22Rv1 (cell line): ENCODE results near the gene TSLP.

Source experiments
- CTCF ChIP-seq: fragments of 450-650 bp; IDR thresholded peaks from 2 replicates; pipeline ENCODE4 v1.5.1; 2017; ENCODE audit warnings: mild to moderate bottlenecking
- ZFX ChIP-seq: fragments of 450-650 bp; IDR thresholded peaks from 2 replicates; pipeline ENCODE4 v1.6.1; 2017; ENCODE audit warnings: antibody characterized with exemption, borderline replicate concordance

DNA sequence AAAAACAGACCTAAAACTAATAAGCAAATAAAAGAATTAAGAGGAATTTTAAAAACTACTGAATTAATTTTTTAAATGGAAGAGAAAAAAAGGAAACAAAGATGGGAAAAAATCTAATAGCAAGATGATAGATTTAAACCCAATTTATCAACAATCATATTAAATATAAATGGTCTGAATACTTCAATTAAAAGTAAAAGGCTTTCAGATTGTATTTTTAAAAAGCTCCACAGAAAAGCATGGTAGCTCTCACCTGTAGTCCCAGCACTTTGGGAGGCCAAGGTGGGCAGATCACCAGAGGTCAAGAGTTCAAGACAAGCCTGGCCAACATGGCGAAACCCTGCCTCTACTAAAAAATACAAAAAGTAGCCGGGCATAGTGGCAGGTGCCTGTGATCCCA lies 11.3 kb upstream of the TSLP start:
- TF ChIP-seq CTCF, result no peak
- TF ChIP-seq ZFX, result no peak
